Loucy (cell line): ENCODE results near the gene MBTPS2.

Experiments used
- H2AFZ ChIP-seq: fragments of 200-600 bp; sonication (generic); 2 replicates; pipeline ENCODE4 v1.6.0; 2016; ENCODE audit warnings: antibody characterized with exemption, mild to moderate bottlenecking, low read length, moderate library complexity
- H3F3A ChIP-seq: fragments of 200-600 bp; 2 replicates; pipeline ENCODE4 v1.6.0; 2016; ENCODE audit warnings: antibody characterized with exemption, low read depth, mild to moderate bottlenecking
- H3K27me3 ChIP-seq: fragments of 200-600 bp; sonication (generic); 2 replicates; pipeline ENCODE4 v1.6.1; 2014; ENCODE audit warnings: low read length, mild to moderate bottlenecking; ENCODE audit not compliant: insufficient read depth, poor library complexity, severe bottlenecking
- H3K36me3 ChIP-seq: fragments of 200-600 bp; sonication (generic); 2 replicates; pipeline ENCODE4 v1.6.1; 2016; ENCODE audit warnings: low read length; ENCODE audit not compliant: insufficient read depth
- H3K4me1 ChIP-seq: fragments of 200-600 bp; sonication (generic); 2 replicates; pipeline ENCODE4 v1.5.1; 2014; ENCODE audit warnings: low read length, mild to moderate bottlenecking; ENCODE audit not compliant: insufficient read depth, poor library complexity, severe bottlenecking
- H3K4me2 ChIP-seq: fragments of 200-600 bp; sonication (generic); 2 replicates; pipeline ENCODE4 v1.6.0; 2014; ENCODE audit warnings: antibody characterized with exemption, low read length, low read depth, mild to moderate bottlenecking; ENCODE audit not compliant: poor library complexity, severe bottlenecking
- H3K4me3 ChIP-seq: fragments of 200-600 bp; sonication (generic); 2 replicates; pipeline ENCODE4 v1.5.1; 2014; ENCODE audit warnings: low read length, mild to moderate bottlenecking, mixed read lengths; ENCODE audit not compliant: poor library complexity, severe bottlenecking
- H3K79me2 ChIP-seq: fragments of 200-600 bp; sonication (generic); 2 replicates; pipeline ENCODE4 v1.6.1; 2014; ENCODE audit warnings: low read length; ENCODE audit not compliant: insufficient read depth
- H3K9ac ChIP-seq: fragments of 200-600 bp; sonication (generic); 2 replicates; pipeline ENCODE4 v1.6.0; 2014; ENCODE audit warnings: mild to moderate bottlenecking, low read depth, low read length, moderate library complexity; ENCODE audit not compliant: poor library complexity, severe bottlenecking
- H3K9me2 ChIP-seq: fragments of 200-600 bp; sonication (generic); replicated peaks from 2 replicates; pipeline ENCODE4 v1.6.1; 2016; ENCODE audit warnings: low read depth, low read length, mixed read lengths
- H3K9me3 ChIP-seq: fragments of 200-600 bp; sonication (generic); 2 replicates; pipeline ENCODE4 v1.6.1; 2014; ENCODE audit warnings: mild to moderate bottlenecking, antibody characterized with exemption, low read length, low read depth; ENCODE audit not compliant: insufficient read depth
- H4K20me1 ChIP-seq: fragments of 200-600 bp; sonication (generic); 2 replicates; pipeline ENCODE4 v1.6.0; 2014; ENCODE audit warnings: antibody characterized with exemption, low read length, mild to moderate bottlenecking; ENCODE audit not compliant: insufficient read depth, poor library complexity, severe bottlenecking
- CTCF ChIP-seq: fragments of 200-600 bp; sonication (generic); conservative IDR thresholded peaks from 2 replicates; pipeline ENCODE4 v1.5.1; 2014; ENCODE audit warnings: mild to moderate bottlenecking, antibody characterized with exemption, low read length
- EZH2phosphoT487 ChIP-seq: fragments of 200-600 bp; IDR thresholded peaks from 2 replicates; pipeline ENCODE4 v1.6.1; 2018; ENCODE audit warnings: antibody characterized with exemption, mild to moderate bottlenecking, moderate library complexity, borderline replicate concordance

MBTPS2 gene

GRCh38 chrX:21839334-21840192, at the start of gene MBTPS2:
TSS of gene MBTPS2 (plus strand) at chrX:21839617. CDS start at chrX:21839735, 118 bp downstream.
- TF ChIP-seq EZH2phosphoT487 = no peak
- TF ChIP-seq CTCF = peak; percentile 31
- Histone ChIP-seq H3K4me2 (peak within 1 kb of the TSS; percentile 86), H3K27me3 (no peaks in the 10 kb centered on the region), H3K9me3 (no peaks in the 10 kb centered on the region), H3K9ac (peak within 1 kb of the TSS; percentile 86), H3F3A (no peaks in the 10 kb centered on the region), H3K79me2 (peaks cover 15% of the 10 kb centered on the region), H3K36me3 (no peaks in the 10 kb centered on the region), H4K20me1 (no peaks in the 10 kb centered on the region), H3K4me3 (peak within 1 kb of the TSS; percentile 83), H3K9me2 (no peaks in the 10 kb centered on the region), H3K4me1 (no peaks in the 10 kb centered on the region), H2AFZ (peak within 1 kb of the TSS; percentile 87)

GRCh38 chrX:21798677-21799219, 40.7 kb upstream of the MBTPS2 start:
- no peaks in the 10 kb centered on the region for H3K27me3 ChIP-seq
- no peaks in the 10 kb centered on the region for H3K36me3 ChIP-seq
- no peaks in the 10 kb centered on the region for H3F3A ChIP-seq
- H3K9ac ChIP-seq = no peak overlapping the region
- no peaks in the 10 kb centered on the region for H3K9me3 ChIP-seq
- no peaks in the 10 kb centered on the region for H4K20me1 ChIP-seq
- no peaks in the 10 kb centered on the region for H3K9me2 ChIP-seq
- no peak overlapping the region for H3K4me3 ChIP-seq
- no peak overlapping the region for H3K4me2 ChIP-seq
- no peak for TF ChIP-seq EZH2phosphoT487
- TF ChIP-seq CTCF = no peak
- no peaks in the 10 kb centered on the region for H3K4me1 ChIP-seq
- no peaks in the 10 kb centered on the region for H3K79me2 ChIP-seq
- no peak overlapping the region for H2AFZ ChIP-seq

- Histone ChIP-seq H3K79me2 (no peaks in the 10 kb centered on the region), H4K20me1 (no peaks in the 10 kb centered on the region), H3K9ac (no peak overlapping the region), H2AFZ (no peak overlapping the region), H3F3A (no peaks in the 10 kb centered on the region), H3K4me1 (no peaks in the 10 kb centered on the region), H3K27me3 (no peaks in the 10 kb centered on the region), H3K4me3 (no peak overlapping the region), H3K9me2 (no peaks in the 10 kb centered on the region), H3K36me3 (no peaks in the 10 kb centered on the region), H3K9me3 (no peaks in the 10 kb centered on the region), H3K4me2 (no peak overlapping the region)
- TF ChIP-seq EZH2phosphoT487 (no peak), CTCF (no peak)
These were observed 39.6 kb upstream of the MBTPS2 start for GRCh38 chrX:21799767-21800166.
